Fibroblast of lung (primary cell): ENCODE measurements around the gene RGS18. TPM values are rescaled to one million over a fixed set of nuclear protein-coding genes. Genes with fewer than 3 reads are reported as not detected.
"Not testable (repeated sequence)": the region's sequence is repeated elsewhere in the genome, so short reads cannot be mapped to it uniquely, and the experiment has no call there.

Experiments
- DNase-seq, 2 donors: peaks; one replicate each; pipeline versions ENCODE4 v3.0.0 to v3.0.0-alpha.2; 2010; ENCODE audit warnings: low read depth in 2 of 2
- H2AFZ ChIP-seq: 2 replicates; pipeline ENCODE4 v1.5.1; 2012; ENCODE audit warnings: low read length, control low read depth, inconsistent platforms
- H3K27ac ChIP-seq: 2 replicates; pipeline ENCODE4 v1.5.1; 2011; ENCODE audit warnings: low read length, control low read depth; ENCODE audit not compliant: insufficient read depth
- H3K27me3 ChIP-seq: 2 replicates; pipeline ENCODE4 v1.5.1; 2011; ENCODE audit warnings: mild to moderate bottlenecking, low read length; ENCODE audit not compliant: control insufficient read depth, insufficient read depth
- H3K36me3 ChIP-seq: 2 replicates; pipeline ENCODE4 v1.5.1; 2011; ENCODE audit warnings: low read length; ENCODE audit not compliant: control insufficient read depth, insufficient read depth
- H3K4me1 ChIP-seq: 2 replicates; pipeline ENCODE4 v1.5.1; 2011; ENCODE audit warnings: low read length; ENCODE audit not compliant: control insufficient read depth, insufficient read depth; ENCODE audit errors: extremely low read depth
- H3K4me2 ChIP-seq: 2 replicates; pipeline ENCODE4 v1.5.1; 2011; ENCODE audit warnings: low read length, control low read depth; ENCODE audit not compliant: insufficient read depth; ENCODE audit errors: extremely low read depth
- H3K4me3 ChIP-seq, 4 experiments: fragments of 200-600 bp in 1 of 4; sonication (generic) in 1 of 4; replicated peaks in 1 of 4; 2 replicates each; pipeline ENCODE4 v1.5.1; 2011 to 2016; ENCODE audit warnings: low read length in 4 of 4, low read depth in 3 of 4, mild to moderate bottlenecking in 3 of 4, control low read depth in 2 of 4, inconsistent platforms in 1 of 4, mixed read lengths in 1 of 4; ENCODE audit not compliant: insufficient read depth in 1 of 4; ENCODE audit errors: control extremely low read depth in 1 of 4
- H3K79me2 ChIP-seq: 2 replicates; pipeline ENCODE4 v1.5.1; 2012; ENCODE audit warnings: mild to moderate bottlenecking, low read length, inconsistent platforms; ENCODE audit not compliant: control insufficient read depth, insufficient read depth
- H3K9ac ChIP-seq: 2 replicates; pipeline ENCODE4 v1.5.1; 2011; ENCODE audit warnings: mild to moderate bottlenecking, low read length, control low read depth; ENCODE audit not compliant: insufficient read depth
- H3K9me3 ChIP-seq: 2 replicates; pipeline ENCODE4 v1.5.1; 2012; ENCODE audit warnings: low read depth, low read length; ENCODE audit not compliant: control insufficient read depth, insufficient read depth
- H4K20me1 ChIP-seq: 2 replicates; pipeline ENCODE4 v1.5.1; 2011; ENCODE audit warnings: low read length; ENCODE audit not compliant: control insufficient read depth, insufficient read depth; ENCODE audit errors: extremely low read depth
- CTCF ChIP-seq, 2 donors: IDR thresholded peaks in 1 of 2; conservative IDR thresholded peaks in 1 of 2; 1 replicate in 1 of 2; 2 replicates in 1 of 2; pipeline ENCODE4 v1.5.1; 2011 to 2012; ENCODE audit warnings: low read length in 2 of 2, control low read depth in 1 of 2, inconsistent platforms in 1 of 2, low read depth in 1 of 2, mild to moderate bottlenecking in 1 of 2
- EZH2 ChIP-seq: IDR thresholded peaks from 2 replicates; pipeline ENCODE4 v1.5.1; 2012; ENCODE audit warnings: low read length, control low read depth, mild to moderate bottlenecking; ENCODE audit errors: missing control alignments
- polyA plus RNA-seq, 2 donors: library from polyadenylated mRNA; depleted of rRNA in 1 of 2; stranded (reverse) in 1 of 2; unstranded in 1 of 2; fragments of >200 nt; gene quantifications; 2 replicates each; pipeline ENCODE4 v1.2.1, GENCODE V29; 2011 to 2012; ENCODE audit warnings: missing spikeins in 1 of 2
- total RNA-seq: library from RNA; depleted of rRNA; stranded (reverse); fragments of >200 nt; gene quantifications from 2 replicates; pipeline ENCODE4 v1.2.1, GENCODE V29; 2014

Gene RGS18
- total and polyA plus RNA-seq, 2 donors (not counting 1 experiment from before 2014, with no cell fraction given): 0.17 TPM; not detected in 1

GRCh38 chr1:192225703-192226102 lies 67.4 kb downstream of the RGS18 start:
- H2AFZ ChIP-seq: no peak overlapping the region
- H3K79me2 ChIP-seq: no peaks in the 10 kb centered on the region
- H3K27ac ChIP-seq: no peak overlapping the region
- no peak for TF ChIP-seq EZH2
- TF ChIP-seq CTCF (conservative IDR thresholded peaks at IDR 0.05 in 1 of 2, IDR thresholded peaks at IDR 0.05 in 1 of 2; ENCODE audit: low read depth in 1 of 2, low read length in 2 of 2): no peak
- H4K20me1 ChIP-seq: no peaks in the 10 kb centered on the region
- H3K9ac ChIP-seq: no peak overlapping the region
- peak; percentile 49 to 63 for DNase-seq
- H3K4me1 ChIP-seq: no peaks in the 10 kb centered on the region
- H3K36me3 ChIP-seq: no peaks in the 10 kb centered on the region
- no peaks in the 10 kb centered on the region for H3K27me3 ChIP-seq
- H3K4me3 ChIP-seq: no peak overlapping the region
- no peaks in the 10 kb centered on the region for H3K9me3 ChIP-seq
- H3K4me2 ChIP-seq: no peak overlapping the region

- Histone ChIP-seq H4K20me1 (no peaks in the 10 kb centered on the region), H3K79me2 (no peaks in the 10 kb centered on the region), H3K27me3 (no peaks in the 10 kb centered on the region), H3K4me3 (no peak overlapping the region), H3K9ac (no peak overlapping the region), H3K4me1 (no peaks in the 10 kb centered on the region), H3K4me2 (no peak overlapping the region), H2AFZ (no peak overlapping the region), H3K27ac (no peak overlapping the region), H3K36me3 (no peaks in the 10 kb centered on the region), H3K9me3 (no peaks in the 10 kb centered on the region)
- no peak for DNase-seq
- TF ChIP-seq EZH2: no peak
- no peak for TF ChIP-seq CTCF (conservative IDR thresholded peaks at IDR 0.05 in 1 of 2, IDR thresholded peaks at IDR 0.05 in 1 of 2; ENCODE audit: low read depth in 1 of 2, low read length in 2 of 2)
These were observed 69.1 kb downstream of the RGS18 start for GRCh38 chr1:192227330-192227729.

- not testable (repeated sequence) for DNase-seq, H3K27me3 ChIP-seq, H3K36me3 ChIP-seq, H4K20me1 ChIP-seq, H3K4me3 ChIP-seq, H3K9me3 ChIP-seq, H3K4me1 ChIP-seq, H3K4me2 ChIP-seq, H2AFZ ChIP-seq, H3K9ac ChIP-seq, H3K79me2 ChIP-seq, H3K27ac ChIP-seq
These were observed 69.7 kb downstream of the RGS18 start for GRCh38 chr1:192227980-192228379.
